ENCODE measurements around the gene ENTPD3.

The ENTPD3 gene

GRCh38 chr3:40407611-40408010, 20.6 kb downstream of the ENTPD3 start:
- Histone ChIP-seq H3K9me3 (ENCODE audit: insufficient read depth, low read depth, low read length) (no peaks in the 10 kb centered on the region), H3K9ac (ENCODE audit: low read depth, low read length) (no peak overlapping the region), H3K27me3 (ENCODE audit: insufficient read depth, low read length) (no peaks in the 10 kb centered on the region)

GRCh38 chr3:40414270-40414669, 27.3 kb downstream of the ENTPD3 start:
- Histone ChIP-seq H3K4me3 (ENCODE audit: low read length) (no peak overlapping the region), H3K9me3 (ENCODE audit: insufficient read depth, low read depth, low read length) (no peaks in the 10 kb centered on the region), H3K36me3 (ENCODE audit: insufficient read depth, low read depth, low read length) (no peaks in the 10 kb centered on the region), H3K4me1 (ENCODE audit: insufficient read depth, low read length) (no peaks in the 10 kb centered on the region), H3K9ac (ENCODE audit: low read depth, low read length) (no peak overlapping the region), H3K27me3 (ENCODE audit: insufficient read depth, low read length) (no peaks in the 10 kb centered on the region), H3K27ac (ENCODE audit: low read length) (no peak overlapping the region)

More at GRCh38 chr3:40407611-40408010, 20.6 kb downstream of the ENTPD3 start:
- Histone ChIP-seq H3K4me1 (ENCODE audit: insufficient read depth, low read length) (0 out of 2 replicates have a peak, but pooled peaks cover 3% of the 10 kb centered on the region), H3K36me3 (ENCODE audit: insufficient read depth, low read depth, low read length) (no peaks in the 10 kb centered on the region), H3K4me3 (ENCODE audit: low read length) (no peak overlapping the region), H3K27ac (ENCODE audit: low read length) (no peak overlapping the region)

- Histone ChIP-seq H3K27ac (ENCODE audit: low read length) (no peak overlapping the region), H3K4me3 (ENCODE audit: low read length) (no peak overlapping the region), H3K9ac (ENCODE audit: low read depth, low read length) (no peak overlapping the region)
These were observed 31.0 kb downstream of the ENTPD3 start for GRCh38 chr3:40417845-40418543.

GRCh38 chr3:40422861-40423260, 35.9 kb downstream of the ENTPD3 start:
- H3K9me3 ChIP-seq (ENCODE audit: insufficient read depth, low read depth, low read length) = no peaks in the 10 kb centered on the region
- no peak overlapping the region for H3K9ac ChIP-seq (ENCODE audit: low read depth, low read length)
- no peak overlapping the region for H3K4me3 ChIP-seq (ENCODE audit: low read length)
- H3K4me1 ChIP-seq (ENCODE audit: insufficient read depth, low read length) = no peaks in the 10 kb centered on the region
- no peak overlapping the region for H3K27ac ChIP-seq (ENCODE audit: low read length)
- H3K27me3 ChIP-seq (ENCODE audit: insufficient read depth, low read length) = no peaks in the 10 kb centered on the region
- H3K36me3 ChIP-seq (ENCODE audit: insufficient read depth, low read depth, low read length) = no peaks in the 10 kb centered on the region

More at GRCh38 chr3:40417845-40418543, 31.0 kb downstream of the ENTPD3 start:
- no peaks in the 10 kb centered on the region for H3K27me3 ChIP-seq (ENCODE audit: insufficient read depth, low read length)
- H3K4me1 ChIP-seq (ENCODE audit: insufficient read depth, low read length) = no peaks in the 10 kb centered on the region
- H3K9me3 ChIP-seq (ENCODE audit: insufficient read depth, low read depth, low read length) = no peaks in the 10 kb centered on the region
- H3K36me3 ChIP-seq (ENCODE audit: insufficient read depth, low read depth, low read length) = no peaks in the 10 kb centered on the region

DNA sequence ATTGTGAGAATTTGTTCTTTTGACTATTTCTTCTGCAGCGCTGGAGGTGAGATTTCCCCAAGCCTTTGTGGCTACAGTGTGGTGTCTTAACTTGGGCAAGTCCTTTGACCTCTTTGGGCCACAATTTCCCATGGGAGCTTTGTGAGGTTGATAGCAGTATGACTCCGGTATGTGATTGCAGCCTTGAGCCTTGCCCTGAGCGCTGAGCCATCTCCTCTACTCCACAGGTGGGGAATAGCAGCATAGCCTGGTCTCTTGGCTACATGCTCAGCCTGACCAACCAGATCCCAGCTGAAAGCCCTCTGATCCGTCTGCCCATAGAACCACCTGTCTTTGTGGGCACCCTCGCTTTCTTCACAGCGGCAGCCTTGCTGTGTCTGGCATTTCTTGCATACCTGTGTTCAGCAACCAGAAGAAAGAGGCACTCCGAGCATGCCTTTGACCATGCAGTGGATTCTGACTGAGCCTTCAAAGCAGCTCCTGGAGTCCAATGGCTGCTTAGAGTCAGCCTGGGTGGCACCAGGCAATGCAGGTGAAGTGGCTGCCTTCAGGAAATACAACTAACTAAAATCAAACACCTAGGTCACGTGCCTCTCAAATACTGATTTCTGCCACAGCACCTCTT, 40.2 kb downstream of the ENTPD3 start:
- Histone ChIP-seq H3K27me3 (ENCODE audit: insufficient read depth, low read length) (no peaks in the 10 kb centered on the region), H3K4me1 (ENCODE audit: insufficient read depth, low read length) (no peaks in the 10 kb centered on the region), H3K9me3 (ENCODE audit: insufficient read depth, low read depth, low read length) (no peaks in the 10 kb centered on the region), H3K9ac (ENCODE audit: low read depth, low read length) (no peak overlapping the region), H3K4me3 (ENCODE audit: low read length) (no peak overlapping the region), H3K27ac (ENCODE audit: low read length) (no peak overlapping the region), H3K36me3 (ENCODE audit: insufficient read depth, low read depth, low read length) (no peaks in the 10 kb centered on the region)

GRCh38 chr3:40432793-40433192, 45.8 kb downstream of the ENTPD3 start:
- Histone ChIP-seq H3K9me3 (ENCODE audit: insufficient read depth, low read depth, low read length) (no peaks in the 10 kb centered on the region; the same call in 1 of the 2 replicates), H3K27me3 (ENCODE audit: insufficient read depth, low read length) (no peaks in the 10 kb centered on the region), H3K4me3 (ENCODE audit: low read length) (no peak overlapping the region), H3K36me3 (ENCODE audit: insufficient read depth, low read depth, low read length) (no peaks in the 10 kb centered on the region), H3K9ac (ENCODE audit: low read depth, low read length) (no peak overlapping the region), H3K27ac (ENCODE audit: low read length) (no peak overlapping the region), H3K4me1 (ENCODE audit: insufficient read depth, low read length) (no peaks in the 10 kb centered on the region)

- no peaks in the 10 kb centered on the region; the same call in 1 of the 2 replicates for H3K9me3 ChIP-seq (ENCODE audit: insufficient read depth, low read depth, low read length)
- no peak overlapping the region for H3K27ac ChIP-seq (ENCODE audit: low read length)
- H3K27me3 ChIP-seq (ENCODE audit: insufficient read depth, low read length) = no peaks in the 10 kb centered on the region
- H3K4me1 ChIP-seq (ENCODE audit: insufficient read depth, low read length) = no peaks in the 10 kb centered on the region
- no peak overlapping the region for H3K9ac ChIP-seq (ENCODE audit: low read depth, low read length)
- no peak overlapping the region for H3K4me3 ChIP-seq (ENCODE audit: low read length)
- H3K36me3 ChIP-seq (ENCODE audit: insufficient read depth, low read depth, low read length) = no peaks in the 10 kb centered on the region
These were observed 50.9 kb downstream of the ENTPD3 start for GRCh38 chr3:40437889-40438288.

GRCh38 chr3:40445062-40445461, 58.1 kb downstream of the ENTPD3 start:
- Histone ChIP-seq H3K9me3 (ENCODE audit: insufficient read depth, low read depth, low read length) (no peaks in the 10 kb centered on the region), H3K36me3 (ENCODE audit: insufficient read depth, low read depth, low read length) (no peaks in the 10 kb centered on the region), H3K27me3 (ENCODE audit: insufficient read depth, low read length) (no peaks in the 10 kb centered on the region), H3K27ac (ENCODE audit: low read length) (no peak overlapping the region), H3K4me1 (ENCODE audit: insufficient read depth, low read length) (no peaks in the 10 kb centered on the region), H3K4me3 (ENCODE audit: low read length) (no peak overlapping the region), H3K9ac (ENCODE audit: low read depth, low read length) (no peak overlapping the region)

DNA sequence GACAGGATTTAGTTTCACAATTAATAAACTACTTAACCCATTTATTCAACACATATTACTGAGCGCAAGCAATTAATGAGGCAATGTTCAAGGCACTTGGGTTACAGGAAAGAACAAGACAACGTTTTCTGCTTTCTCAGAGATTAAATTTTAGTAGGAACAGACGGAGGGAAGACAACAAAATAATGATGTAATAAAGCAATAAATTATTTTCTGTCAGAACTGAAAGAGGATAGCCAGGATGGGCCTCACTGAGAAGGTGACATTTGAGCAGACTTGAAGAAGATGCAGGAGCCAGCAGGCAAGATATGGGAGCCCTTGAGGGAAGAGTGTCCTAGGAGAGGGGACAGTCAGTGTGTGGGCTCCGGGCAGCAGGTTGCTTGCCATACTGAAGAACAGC, 58.9 kb downstream of the ENTPD3 start:
- Histone ChIP-seq H3K9ac (ENCODE audit: low read depth, low read length) (no peak overlapping the region), H3K4me3 (ENCODE audit: low read length) (no peak overlapping the region), H3K9me3 (ENCODE audit: insufficient read depth, low read depth, low read length) (no peaks in the 10 kb centered on the region), H3K27ac (ENCODE audit: low read length) (no peak overlapping the region), H3K4me1 (ENCODE audit: insufficient read depth, low read length) (no peaks in the 10 kb centered on the region), H3K36me3 (ENCODE audit: insufficient read depth, low read depth, low read length) (no peaks in the 10 kb centered on the region), H3K27me3 (ENCODE audit: insufficient read depth, low read length) (no peaks in the 10 kb centered on the region)

DNA sequence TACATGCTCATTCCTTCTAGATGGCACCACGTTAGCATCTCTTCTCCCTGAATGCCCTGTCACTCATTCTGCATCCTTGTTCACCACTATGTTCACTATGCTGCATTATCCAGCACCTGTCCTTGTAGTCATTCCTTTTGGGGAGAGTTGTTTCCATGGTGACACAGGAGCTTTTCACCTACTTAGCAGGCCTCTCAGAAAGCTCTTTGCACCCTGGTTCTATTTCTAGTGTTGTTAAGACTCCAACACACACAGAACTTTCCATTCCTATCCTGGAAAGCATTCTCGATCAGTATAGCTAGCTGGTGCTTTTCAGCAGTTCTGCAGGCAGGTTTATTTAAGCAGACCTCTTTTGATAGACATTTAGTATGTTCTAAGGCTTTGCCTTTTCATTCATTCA, 63.5 kb downstream of the ENTPD3 start:
- Histone ChIP-seq H3K36me3 (ENCODE audit: insufficient read depth, low read depth, low read length) (no peaks in the 10 kb centered on the region), H3K9ac (ENCODE audit: low read depth, low read length) (no peak overlapping the region), H3K27ac (ENCODE audit: low read length) (no peak overlapping the region), H3K4me3 (ENCODE audit: low read length) (no peak overlapping the region), H3K4me1 (ENCODE audit: insufficient read depth, low read length) (no peaks in the 10 kb centered on the region), H3K9me3 (ENCODE audit: insufficient read depth, low read depth, low read length) (no peaks in the 10 kb centered on the region), H3K27me3 (ENCODE audit: insufficient read depth, low read length) (no peaks in the 10 kb centered on the region)

DNA sequence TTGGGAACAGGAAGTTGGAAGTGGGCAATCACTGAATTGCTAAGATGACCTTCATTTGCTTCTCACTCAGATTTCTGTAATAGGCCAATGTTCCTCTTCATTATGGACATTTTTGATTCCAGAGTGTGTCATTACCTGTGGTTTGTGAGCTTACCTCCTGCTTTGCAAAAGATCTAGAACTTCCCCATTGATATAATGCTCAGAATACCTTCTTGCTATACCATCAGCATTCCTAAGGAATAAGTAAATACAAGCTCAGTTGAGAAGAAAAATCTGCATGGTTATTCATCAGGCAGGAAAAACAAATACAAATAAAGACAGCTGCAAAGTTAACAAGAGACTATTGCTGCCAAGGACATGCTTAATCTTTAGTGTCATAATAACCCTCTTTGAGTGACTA, 64.6 kb downstream of the ENTPD3 start:
- Histone ChIP-seq H3K4me1 (ENCODE audit: insufficient read depth, low read length) (no peaks in the 10 kb centered on the region), H3K27ac (ENCODE audit: low read length) (no peak overlapping the region), H3K9me3 (ENCODE audit: insufficient read depth, low read depth, low read length) (no peaks in the 10 kb centered on the region), H3K36me3 (ENCODE audit: insufficient read depth, low read depth, low read length) (no peaks in the 10 kb centered on the region), H3K27me3 (ENCODE audit: insufficient read depth, low read length) (no peaks in the 10 kb centered on the region), H3K4me3 (ENCODE audit: low read length) (no peak overlapping the region), H3K9ac (ENCODE audit: low read depth, low read length) (no peak overlapping the region)

DNA sequence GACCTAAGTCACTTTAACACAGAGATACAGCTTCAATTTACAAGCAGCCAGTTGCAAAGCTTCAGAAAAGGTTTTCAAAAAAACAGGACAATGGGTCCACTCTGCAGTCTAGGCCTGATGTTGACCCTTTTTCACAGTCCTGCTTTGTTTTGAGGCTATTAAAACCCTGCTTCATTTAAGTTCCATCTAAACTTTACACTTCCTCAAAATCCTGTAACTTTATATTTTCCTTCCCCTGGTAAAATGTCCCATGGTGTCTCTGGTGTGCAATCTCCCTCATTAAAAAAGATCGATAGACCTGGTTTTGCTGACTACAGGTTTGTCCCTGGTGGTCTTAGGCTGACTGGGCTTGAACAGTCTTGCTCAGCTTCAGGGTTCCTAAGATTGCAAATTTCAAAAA, 65.1 kb downstream of the ENTPD3 start:
- Histone ChIP-seq H3K9me3 (ENCODE audit: insufficient read depth, low read depth, low read length) (no peaks in the 10 kb centered on the region), H3K4me1 (ENCODE audit: insufficient read depth, low read length) (no peaks in the 10 kb centered on the region), H3K27ac (ENCODE audit: low read length) (peak overlapping the region; percentile 50), H3K27me3 (ENCODE audit: insufficient read depth, low read length) (no peaks in the 10 kb centered on the region), H3K9ac (ENCODE audit: low read depth, low read length) (peak overlapping the region; percentile 86; the same call in 1 of the 2 replicates), H3K4me3 (ENCODE audit: low read length) (peak overlapping the region; percentile 87), H3K36me3 (ENCODE audit: insufficient read depth, low read depth, low read length) (no peaks in the 10 kb centered on the region)

All from iPS-20b (cell line).